NCI-H1048 (cell line): ENCODE measurements around the gene CGNL1.

Experiments
- DNase-seq: peaks from one replicate; lab custom pipeline; 2025; lab: John Stamatoyannopoulos, UW

CGNL1 gene

GRCh38 chr15:57424628-57425405 is 48.5 kb downstream of the CGNL1 start:
- no peak for DNase-seq

GRCh38 chr15:57425842-57426241 is 49.5 kb downstream of the CGNL1 start:
- DNase-seq: no peak

DNA sequence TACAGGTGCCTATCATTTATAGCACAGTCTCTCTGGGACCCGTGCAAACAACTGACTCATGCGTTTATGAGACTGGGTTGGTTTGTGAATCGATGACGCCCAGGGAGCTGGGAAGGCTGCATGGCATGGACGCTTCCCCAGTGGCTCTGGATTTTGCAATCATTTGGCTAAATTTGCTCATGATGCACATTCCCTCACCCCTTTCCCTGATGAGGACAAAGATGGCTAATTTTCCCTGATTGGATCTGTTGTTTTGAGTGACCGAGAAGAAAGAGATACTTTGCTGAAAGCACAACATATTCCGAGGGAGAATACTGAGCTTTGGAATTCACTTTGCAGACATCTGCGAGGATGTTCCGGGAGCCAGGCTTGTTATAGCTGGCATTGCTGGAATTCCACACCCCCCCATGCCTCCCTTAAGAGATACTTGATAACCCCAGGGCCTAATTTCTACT is 51.1 kb downstream of the CGNL1 start:
- no peak for DNase-seq

GRCh38 chr15:57432141-57432741 is 55.9 kb downstream of the CGNL1 start:
- DNase-seq: no peak

DNA sequence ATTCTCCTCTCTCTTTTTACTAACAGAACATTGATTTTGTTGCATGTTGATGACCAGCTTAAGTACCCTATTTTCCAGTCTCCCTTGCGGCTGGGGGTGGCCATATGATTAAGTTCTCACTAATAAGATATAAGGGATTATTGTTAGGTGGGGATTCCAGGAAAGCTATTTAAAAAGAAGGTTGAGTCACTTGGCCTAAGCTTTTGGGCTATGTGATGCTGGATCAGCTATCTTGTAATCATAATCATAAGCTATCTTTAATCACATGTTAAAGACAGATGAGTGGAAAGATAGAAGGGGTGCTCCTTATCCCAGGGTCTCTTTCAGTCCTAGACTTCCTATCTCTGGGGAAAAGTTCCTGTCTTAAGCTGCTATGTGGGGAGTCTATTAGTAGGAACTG is 59.9 kb downstream of the CGNL1 start:
- DNase-seq: no peak

DNA sequence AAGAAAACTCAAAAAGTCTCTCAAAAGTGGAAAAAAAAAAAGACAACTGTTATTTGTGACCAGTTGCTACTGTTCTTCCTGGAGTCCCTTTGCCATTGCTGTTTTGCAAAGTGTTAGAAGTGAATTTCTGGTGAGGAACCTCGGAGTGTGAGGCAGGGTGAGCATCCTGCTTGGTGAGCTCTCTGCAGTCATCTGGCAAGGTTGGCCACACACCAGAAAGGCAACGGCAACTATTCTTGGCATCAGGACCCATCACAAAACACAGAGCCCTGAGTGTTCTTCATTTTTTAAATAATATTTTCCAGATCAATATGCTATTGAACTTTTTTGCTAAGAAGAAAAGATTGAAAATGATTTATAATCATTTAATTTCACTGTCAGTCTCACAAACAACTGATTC is 60.7 kb downstream of the CGNL1 start:
- DNase-seq: no peak

- no peak for DNase-seq
These were observed 61.3 kb downstream of the CGNL1 start for GRCh38 chr15:57437564-57437963.

GRCh38 chr15:57438166-57438565 is 61.9 kb downstream of the CGNL1 start:
- no peak for DNase-seq

GRCh38 chr15:57439128-57440027 is 63.1 kb downstream of the CGNL1 start:
- no peak for DNase-seq

- no peak for DNase-seq
These were observed 63.9 kb downstream of the CGNL1 start for GRCh38 chr15:57440167-57440566.

DNA sequence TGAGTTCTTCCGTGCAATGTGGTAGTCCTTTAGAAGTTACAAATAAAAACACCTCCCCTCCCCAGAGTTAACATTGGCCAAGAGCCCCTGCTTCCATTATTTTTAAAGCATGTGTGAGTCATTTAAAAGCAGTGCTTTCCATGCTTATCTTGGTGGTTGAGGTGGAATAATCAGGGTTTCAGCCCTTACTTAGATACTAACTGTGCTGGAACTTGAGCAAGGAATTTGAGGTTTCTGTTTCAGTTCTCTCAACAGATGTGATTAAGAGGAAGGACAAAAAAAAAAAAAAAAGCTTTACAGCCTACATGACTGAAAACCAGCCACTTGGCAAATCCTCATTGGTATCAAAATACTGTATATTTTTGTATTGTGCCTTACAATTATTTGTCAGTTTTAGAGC is 64.5 kb downstream of the CGNL1 start:
- DNase-seq: no peak

- no peak for DNase-seq
These were observed 66.0 kb downstream of the CGNL1 start for GRCh38 chr15:57442335-57442734.

GRCh38 chr15:57443486-57443885 is 67.2 kb downstream of the CGNL1 start:
- DNase-seq: no peak

DNA sequence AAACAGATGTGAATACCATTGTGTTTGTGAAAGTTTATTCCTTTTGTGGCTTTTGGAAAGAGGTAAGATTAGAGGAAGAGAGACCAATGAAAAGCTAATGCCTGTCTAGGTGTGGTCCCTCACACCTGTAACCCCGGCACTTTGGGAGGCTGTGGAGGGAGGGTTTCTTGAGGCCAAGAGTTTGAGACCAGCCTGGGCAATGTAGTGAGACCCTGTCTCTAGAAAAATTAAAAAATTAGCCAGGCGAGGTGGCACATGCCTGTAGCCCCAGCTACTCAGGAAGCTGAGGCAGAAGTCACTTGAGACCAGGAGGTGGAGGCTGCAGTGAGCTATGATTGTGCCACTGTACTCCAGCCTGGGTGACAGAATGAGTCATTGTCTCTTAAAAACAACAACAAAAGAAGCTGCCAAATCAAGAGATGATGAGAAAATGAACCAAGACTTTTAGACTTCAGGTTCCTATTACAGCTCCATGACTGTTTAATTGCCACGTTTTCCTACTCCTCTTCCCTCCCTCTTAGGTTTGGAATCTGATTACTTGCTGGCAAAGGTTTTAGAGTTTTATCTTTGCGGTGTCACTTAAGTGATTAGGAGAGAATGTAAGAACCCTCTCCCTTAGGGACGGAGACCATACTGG is 68.7 kb downstream of the CGNL1 start:
- no peak for DNase-seq

- no peak for DNase-seq
These were observed 69.6 kb downstream of the CGNL1 start for GRCh38 chr15:57445872-57446271.

DNA sequence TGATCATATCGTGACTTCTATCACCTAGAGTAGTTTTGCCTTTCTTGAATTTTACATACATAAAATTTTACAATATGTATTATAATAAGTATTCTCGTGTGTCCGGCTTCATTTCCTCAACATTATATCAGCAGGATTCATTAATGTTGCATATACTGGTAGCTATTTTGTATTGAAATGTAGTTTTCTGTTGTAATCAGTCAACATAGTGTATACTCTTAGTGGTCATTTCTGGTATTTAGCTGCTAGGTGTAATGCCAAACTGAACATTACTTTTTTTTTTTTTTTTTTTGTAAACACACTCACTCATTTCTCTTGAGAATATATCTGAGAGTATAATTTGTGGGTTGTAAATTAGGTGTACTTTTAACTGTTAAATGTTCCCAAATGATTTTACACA is 70.1 kb downstream of the CGNL1 start:
- no peak for DNase-seq

DNA sequence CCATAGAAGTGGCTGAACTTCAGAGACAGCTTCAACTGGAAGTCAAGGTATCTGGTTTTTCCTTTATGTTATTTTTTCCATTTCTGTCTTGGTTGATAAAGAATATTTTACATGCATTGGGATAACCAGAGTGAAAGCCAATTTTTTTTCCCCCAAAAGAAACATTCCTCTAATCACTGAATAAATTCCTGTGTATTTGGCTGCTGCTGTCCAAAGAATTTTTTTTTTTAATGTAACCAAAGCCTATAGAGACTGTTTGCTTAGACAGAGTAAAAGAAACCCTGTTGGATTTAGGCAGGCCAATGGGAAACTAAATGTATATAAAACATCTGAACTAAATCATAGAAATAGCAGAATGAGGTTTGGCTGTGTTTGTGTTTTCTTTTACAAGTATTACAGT is 75.2 kb downstream of the CGNL1 start:
- DNase-seq: no peak

DNA sequence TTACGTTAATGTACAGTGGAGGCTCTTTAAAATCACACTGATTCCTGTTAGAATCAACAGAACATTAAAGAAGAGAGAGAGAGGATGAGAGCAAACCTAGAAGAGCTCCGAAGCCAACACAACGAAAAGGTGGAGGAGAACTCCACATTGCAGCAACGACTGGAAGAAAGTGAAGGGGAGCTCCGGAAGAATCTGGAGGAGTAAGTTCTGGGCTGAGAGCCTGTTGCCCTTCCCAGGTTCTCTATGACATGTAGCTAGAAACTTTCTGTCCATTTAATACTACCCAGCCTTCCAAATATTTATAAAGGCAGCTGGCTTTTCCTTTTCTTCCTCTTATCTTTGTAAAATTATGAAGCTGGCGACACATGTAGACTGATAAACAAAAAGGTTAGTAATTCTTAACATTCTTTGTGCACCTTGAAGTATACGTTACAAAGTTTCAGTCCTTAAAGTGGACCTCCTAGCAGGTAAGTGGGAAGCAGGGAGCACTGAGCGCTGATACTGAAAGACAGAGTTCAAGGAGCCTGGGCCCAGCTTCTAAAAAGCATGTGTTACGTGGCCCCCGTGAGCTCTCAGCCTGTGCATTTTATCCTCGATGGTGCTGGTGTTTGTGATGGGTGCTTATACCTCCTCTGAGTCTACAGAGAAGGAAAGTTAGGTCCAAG is 75.9 kb downstream of the CGNL1 start:
- no peak for DNase-seq

DNA sequence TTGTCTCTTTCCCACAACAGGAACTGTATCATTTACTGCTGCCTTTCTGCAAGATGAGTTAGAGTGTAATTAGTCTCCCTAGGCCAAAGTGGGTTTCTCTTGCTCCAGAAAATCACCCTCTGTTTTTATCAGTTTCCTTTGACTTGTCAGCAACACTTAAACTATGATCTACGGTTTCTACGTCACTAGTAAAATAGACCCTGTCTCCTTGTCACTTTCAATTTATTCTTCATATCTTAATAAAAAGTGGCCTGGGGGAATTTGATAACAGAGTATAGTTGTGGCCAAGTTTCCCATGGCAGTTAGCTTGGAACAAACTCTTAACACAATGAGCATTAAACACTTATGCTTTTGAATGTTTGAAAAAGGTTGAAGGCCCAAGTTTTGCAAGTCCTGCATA is 79.6 kb downstream of the CGNL1 start:
- no peak for DNase-seq

GRCh38 chr15:57456559-57456958 is 80.3 kb downstream of the CGNL1 start:
- no peak for DNase-seq

DNA sequence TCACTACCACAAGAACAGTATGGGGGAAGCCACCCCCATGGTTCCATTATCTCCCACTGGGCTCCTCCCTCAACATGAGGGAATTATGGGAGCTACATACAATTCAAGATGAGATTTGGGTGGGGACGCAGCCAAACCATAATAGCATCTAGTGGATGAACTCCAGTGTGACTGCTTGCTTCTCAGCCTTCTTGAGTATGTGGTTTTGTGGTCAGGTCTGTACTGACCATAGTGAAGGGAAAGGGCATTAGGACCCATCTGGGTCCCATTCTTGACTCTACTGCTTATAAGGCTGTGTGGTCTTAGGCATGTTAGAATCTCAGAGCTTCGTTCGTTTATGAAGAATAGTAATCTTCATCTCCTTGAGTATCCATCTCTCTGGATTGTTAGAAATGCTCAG is 81.4 kb downstream of the CGNL1 start:
- no peak for DNase-seq

DNA sequence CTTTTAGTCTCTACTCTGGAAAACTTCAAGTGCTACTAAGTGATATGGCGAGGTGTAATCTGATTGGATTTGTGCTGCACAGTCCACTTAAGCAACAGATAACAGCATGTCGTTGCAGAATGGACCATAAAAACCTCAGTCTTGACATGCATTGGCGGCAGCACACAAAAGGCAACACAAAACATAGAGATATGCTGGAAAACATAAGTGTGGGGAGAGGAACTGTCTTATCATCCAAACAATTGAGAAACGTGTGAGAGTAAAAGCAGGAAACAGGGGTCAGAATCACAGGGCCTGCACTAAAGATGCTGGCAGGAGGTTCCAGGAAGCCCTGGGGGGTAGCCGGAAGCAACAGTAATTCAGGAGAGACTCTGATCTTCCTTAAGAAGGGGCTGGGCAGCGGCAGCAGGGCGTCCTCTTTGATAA is 82.1 kb downstream of the CGNL1 start:
- no peak for DNase-seq
